Left cardiac atrium (tissue), 4 donors: ENCODE measurements around the gene LRP10. TPM values are rescaled to one million over a fixed set of nuclear protein-coding genes. Genes with fewer than 3 reads are reported as not detected.
"Not testable (repeated sequence)": the region's sequence is repeated elsewhere in the genome, so short reads cannot be mapped to it uniquely, and the experiment has no call there.

Source experiments
- ATAC-seq, 2 donors: fragments of 200-7000 bp; cut with Tn5 transposase; one replicate each; pipeline ENCODE4 v1.9.1; 2020; ENCODE audit warnings: mild to moderate bottlenecking in 2 of 2, moderate library complexity in 2 of 2
- DNase-seq: peaks from one replicate; pipeline ENCODE4 v3.0.0-alpha.2; 2020
- intact Hi-C, 2 donors: fragments of 100-400 bp; cut with DNase I; formaldehyde crosslinking; loops; one replicate each; pipeline versions ENCODE4 v1.14.1 to v1.15.1; 2022 to 2023
- total RNA-seq, 2 donors: library from RNA; stranded (reverse); fragmentation: NEBNext Ultra II Directional; extraction: Animal tissue kit (Norgen Biotek cat#: 25700); gene quantifications; one replicate each; pipeline ENCODE4 v1.2.1, GENCODE V29; 2021
- donor health status: DM: no; HTN: yes; CAD: no.
- donor health status: DM: no; HTN: yes; CAD: no; lungs with severe emphysema.
- donor health status: DM: yes; HTN: yes; CAD: no.
- donor health status: Dilated cardiomyopathy.

Gene LRP10
- total RNA-seq, 2 donors from 2014 or later = 63.5 to 73.1 TPM

DNA sequence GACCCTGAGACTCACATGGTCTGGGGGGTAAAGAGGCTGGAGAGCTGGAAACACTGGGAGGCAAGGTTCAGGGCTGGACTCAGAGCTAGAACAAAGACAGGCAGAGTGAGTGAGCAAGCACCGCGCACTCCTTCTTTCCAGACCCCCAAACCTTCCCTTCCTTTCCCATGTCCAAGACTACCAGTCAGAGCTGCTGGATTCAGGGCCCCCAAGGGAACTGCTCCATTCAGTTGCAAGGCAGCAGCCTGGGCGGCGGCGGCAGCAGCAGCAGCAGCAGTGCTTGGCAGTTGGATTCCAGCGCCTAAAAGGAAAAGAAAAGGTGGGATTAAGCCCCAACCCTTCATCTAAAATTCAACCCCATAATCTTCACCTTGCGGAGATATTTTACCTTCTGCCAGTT is 30.3 kb downstream of the LRP10 start:
- intact Hi-C loops = no loop called here
- DNase-seq (no peak), ATAC-seq (no peak)

DNA sequence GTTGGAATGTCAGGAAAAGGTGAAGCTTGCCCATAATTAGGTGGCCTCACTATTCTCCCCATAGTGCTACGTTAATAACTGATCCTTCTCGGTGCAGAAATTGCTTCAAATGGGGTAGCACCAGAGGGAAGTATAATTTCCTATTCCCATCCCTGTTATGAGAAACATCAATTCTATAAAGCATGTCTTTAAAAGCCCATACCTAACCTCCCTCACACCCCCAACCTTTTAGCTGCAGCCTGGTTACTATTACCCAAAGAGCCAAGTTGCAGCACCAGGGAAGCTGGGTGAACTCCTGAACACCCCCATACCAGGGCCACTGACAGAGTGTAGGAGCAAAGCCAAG is 32.2 kb downstream of the LRP10 start:
- DNase-seq (no peak), ATAC-seq (no peak)
- intact Hi-C loops = no loop called here

DNA sequence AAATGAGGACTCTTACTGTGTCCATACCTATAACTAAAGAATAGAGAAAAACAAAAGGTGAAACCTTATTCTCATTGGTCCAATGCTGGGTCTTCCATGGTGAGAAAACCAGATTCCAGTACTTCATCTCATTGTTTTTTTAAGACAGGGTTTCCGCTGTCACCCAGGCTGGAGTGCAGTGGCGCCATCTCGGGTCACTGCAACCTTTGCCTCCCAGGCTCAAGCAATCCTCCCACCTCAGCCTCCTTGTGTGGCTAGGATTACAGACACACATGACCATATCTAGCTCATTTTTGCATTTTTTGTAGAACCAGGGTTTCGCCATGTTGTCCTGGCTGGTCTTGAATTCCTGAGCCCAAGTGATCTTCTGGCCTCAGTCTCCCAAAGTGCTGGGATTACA is 34.1 kb downstream of the LRP10 start:
- no peak for DNase-seq
- no peak for ATAC-seq
- intact Hi-C loops = no loop called here

DNA sequence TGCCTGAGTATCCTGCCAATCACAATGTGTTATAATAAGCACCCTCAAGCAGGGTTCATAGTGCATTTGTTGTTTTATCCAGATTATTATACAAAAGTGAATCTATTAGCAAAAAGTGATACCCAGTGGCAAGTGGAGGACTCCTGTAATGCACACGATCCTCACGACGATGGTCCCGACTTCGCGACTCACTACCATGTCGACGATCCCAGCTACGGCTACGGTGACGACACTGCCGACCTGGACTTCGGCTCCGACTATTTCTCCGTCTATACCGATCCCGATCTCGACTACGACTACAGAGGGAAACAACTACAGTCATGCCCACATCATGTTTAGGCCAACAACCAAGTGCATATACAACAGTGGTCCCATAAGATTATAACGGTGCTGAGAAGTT is 34.5 kb downstream of the LRP10 start:
- no peak for DNase-seq
- intact Hi-C loops = no loop called here
- no peak for ATAC-seq

DNA sequence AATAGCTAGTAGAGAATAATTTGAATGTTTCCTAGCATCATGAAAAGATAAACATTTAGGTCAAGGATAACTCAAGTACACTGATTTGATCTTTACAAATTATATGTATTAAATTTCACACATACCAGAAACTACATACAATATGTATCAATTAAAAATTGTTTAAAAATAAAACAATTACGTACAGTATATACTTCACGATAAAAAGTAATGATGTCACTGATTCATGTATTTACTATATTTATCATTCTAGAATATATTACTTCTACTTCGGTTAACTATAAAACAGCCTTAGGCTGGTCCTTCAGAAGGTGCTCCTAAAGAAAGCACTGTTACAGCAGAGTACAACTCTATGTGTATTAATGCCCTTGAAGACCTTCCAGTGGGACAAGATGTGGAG is 35.9 kb downstream of the LRP10 start:
- intact Hi-C loops = no loop called here
- DNase-seq (no peak), ATAC-seq (no peak)

DNA sequence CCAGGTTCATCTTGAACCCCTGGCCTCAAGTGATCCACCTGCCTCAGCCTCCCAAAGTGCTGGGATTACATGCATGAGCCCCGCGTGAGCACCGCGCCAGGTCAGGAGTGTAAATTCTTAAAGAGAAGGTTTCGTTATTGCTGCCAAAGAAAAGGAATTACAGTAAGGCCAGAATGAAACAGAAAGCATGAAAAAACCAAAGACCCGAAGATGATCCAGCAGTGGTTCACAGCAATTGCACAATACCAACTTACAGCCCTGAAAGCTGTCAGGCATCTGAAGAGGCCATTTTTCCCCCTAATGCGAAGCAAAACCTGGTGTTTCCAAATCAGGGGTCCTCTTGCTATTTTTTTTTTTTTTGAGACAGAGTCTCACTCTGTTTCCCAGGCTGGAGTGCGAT is 37.1 kb downstream of the LRP10 start:
- ATAC-seq = no peak
- intact Hi-C loops = no loop called here
- DNase-seq = no peak

DNA sequence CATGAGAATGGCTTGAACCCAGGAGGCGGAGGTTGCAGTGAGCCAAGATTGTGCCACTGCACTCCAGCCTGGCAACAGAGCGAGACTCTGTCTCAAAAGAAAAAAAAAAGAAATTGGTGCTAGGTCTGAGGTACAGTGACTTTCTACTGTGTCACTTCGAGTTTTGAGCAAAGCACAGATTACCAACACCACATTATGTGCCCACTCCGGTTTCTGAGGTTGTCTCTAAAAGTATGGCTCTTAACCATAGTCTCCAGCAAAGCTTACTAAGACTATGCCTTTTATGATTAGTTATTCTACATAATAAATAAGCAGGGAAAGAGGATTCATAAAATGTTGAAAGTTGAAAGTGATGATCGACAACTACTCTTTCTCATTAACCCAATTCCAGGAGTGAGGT is 39.4 kb downstream of the LRP10 start:
- ATAC-seq (no peak), DNase-seq (no peak)
- intact Hi-C loops = no loop called here

DNA sequence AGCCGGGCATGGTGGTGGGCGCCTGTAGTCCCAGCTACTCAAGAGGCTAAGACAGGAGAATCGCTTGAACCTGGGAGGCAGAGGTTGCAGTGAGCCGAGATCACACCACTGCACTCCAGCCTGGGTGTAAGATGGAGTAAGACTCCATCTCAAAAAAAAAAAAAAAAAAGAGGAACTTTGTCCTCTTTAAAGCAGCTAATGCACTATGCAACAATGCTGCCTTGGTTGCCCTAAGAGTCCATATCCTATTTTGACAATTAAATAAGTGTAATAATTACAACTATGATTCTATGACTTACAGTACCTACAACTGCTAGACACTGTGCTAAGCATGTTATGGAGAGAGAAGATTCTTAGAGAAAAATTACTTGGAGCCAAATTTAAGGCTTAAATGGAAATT is 43.3 kb downstream of the LRP10 start:
- intact Hi-C loops, ATAC-seq, DNase-seq: not testable (repeated sequence)

DNA sequence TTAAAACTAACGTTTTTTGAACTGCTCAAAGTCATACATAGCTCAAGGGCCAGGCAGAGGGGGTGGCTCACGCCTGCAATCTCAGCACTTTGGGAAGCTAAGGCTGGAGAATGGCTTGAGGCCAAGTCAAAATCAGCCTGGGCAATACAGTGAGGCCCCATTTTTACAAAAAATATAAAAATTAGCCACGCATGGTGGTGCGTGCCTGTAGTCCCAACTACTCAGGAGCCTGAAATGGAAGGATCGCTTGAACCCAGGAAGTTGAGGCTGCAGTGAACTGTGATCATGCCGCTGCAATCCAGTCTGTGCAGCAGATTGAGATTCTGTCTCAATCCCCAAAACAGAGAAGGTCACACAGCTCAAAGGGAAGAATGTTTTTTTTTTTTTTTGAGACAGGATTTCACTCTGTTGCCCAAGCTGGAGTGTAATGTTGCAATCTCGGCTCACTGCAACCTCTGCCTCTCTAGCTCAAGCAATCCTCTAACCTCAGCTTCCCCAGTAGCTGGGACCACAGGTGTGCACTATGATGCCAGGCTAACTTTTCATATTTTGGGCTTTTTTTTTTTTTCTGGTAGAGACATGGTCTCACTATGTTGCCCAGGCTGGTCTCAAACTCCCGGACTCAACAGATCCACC is 44.5 kb downstream of the LRP10 start:
- peak; percentile 39 for DNase-seq
- intact Hi-C loops = no loop called here
- no peak for ATAC-seq

DNA sequence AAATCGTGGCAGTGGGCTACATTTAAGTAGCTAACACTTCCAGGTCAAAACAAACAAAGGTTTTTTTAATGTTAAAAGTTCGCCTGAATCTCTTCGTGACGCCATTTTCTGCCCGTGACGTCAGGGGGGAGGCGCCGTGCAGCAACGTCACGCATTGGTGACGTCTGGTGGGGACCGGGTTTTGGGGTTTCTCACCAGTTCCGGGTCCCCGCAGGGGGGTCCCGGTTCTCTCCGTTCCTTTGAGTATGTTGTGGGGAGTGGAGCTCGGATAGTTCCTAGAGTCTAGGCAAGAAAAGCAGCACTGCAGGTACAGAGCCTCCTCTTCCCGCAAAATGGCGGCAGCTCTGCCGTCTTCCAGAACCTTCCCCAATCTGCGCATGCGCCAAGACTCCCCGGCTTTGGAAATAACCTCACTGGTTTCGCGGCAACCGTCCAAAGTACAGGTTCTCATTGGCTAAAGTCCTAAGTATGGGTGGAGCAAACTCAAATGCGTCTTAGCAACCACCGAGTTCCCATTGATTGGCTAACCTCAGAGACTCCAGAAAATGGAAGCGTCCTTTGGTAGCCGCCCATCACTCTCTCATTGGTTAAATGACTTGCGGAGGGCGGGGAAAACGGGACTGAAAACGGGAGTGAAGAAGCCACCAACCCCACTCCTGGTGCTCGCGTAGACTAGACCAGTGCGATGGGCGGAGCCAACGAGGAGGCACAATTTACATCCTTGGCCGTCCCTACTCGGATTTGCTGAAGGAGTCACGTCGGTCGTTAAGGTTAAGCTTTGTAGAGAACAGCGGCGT is 47.5 kb downstream of the LRP10 start, which contains the start of gene RBM23:
RBM23 (minus strand) TSS at position 346 of the 797 bp plus-strand sequence.
- ATAC-seq (peak; percentile 96), DNase-seq (peak; percentile 100)
- intact Hi-C loops = no loop called here

DNA sequence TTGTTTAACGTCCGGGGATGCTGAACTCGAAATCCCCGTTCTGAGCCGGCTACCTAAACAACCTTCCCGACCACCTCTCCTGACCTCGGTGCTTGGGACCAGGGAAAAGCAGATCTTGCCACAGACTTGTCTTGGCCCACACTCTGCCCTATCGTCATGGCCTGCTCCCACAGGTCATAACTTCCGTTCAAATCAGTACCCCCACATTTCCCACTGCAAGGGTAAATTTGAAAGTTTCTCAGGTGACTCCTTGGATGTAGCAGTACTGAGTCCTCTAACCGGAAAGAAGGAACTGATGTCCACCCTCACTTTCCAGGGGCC is 48.0 kb downstream of the LRP10 start:
- ATAC-seq = peak; percentile 0 to 11
- intact Hi-C loops = no loop called here
- no peak for DNase-seq

DNA sequence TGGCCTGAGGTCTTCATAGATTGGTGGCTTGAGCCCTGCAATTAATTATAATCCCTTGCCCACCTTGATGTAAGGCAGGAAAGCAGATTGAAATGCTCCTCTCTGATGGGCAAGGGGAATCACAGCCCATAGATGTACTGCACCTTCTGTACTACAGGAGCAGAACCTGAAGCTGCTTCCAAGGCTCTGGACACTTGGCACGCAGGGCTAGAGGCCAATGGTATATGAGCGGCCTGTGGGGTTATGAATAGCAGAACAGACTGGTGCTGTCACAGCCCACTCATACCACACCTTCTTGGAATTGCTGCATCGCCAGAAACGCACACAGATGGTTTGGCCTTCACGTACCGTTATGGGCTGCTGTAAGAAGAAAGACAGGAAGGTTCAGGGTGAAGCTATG is 49.2 kb downstream of the LRP10 start:
- DNase-seq = no peak
- intact Hi-C loops = no loop called here

DNA sequence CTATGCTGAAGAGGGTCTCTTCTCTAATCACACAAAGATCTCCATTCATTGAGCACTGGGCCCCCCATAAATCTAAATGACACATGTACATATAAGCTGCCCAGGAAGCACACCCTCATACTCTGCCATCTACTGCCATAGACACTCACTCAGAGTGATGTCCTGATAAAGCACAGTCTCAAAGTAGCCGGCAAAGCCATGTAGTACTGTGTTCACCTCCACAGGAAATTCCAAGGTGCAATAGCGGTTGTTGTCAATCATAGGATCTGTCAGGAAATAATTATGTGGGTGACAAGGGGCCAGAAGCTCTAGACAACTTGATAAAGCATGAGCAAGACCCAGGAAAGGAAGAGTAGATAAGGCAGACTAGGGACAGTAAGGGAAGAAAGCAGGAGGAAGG is 50.8 kb downstream of the LRP10 start:
- ATAC-seq (no peak), DNase-seq (no peak)
- intact Hi-C loops = no loop called here

More for the DNA sequence above, 49.2 kb downstream of the LRP10 start:
- ATAC-seq = no peak

DNA sequence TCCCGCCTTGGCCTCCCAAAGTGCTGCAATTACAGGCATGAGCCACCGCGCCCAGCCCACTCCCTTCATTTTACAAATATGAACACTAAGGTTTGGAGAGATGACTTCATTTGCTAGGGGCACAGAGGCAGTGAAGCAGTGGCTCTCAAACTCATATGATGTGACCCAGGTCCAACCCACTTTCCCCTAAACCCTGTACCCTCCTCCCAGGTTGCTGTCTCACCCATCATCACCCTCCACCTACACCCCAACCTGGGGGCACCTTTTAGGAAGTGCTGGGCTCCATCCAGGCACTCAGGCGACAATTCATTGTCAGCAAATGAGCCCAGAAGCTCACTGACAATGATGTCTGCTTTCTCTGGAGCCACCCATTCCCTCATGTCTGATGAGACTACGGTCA is 52.2 kb downstream of the LRP10 start:
- ATAC-seq (no peak), DNase-seq (no peak)
- intact Hi-C loops = no loop called here

DNA sequence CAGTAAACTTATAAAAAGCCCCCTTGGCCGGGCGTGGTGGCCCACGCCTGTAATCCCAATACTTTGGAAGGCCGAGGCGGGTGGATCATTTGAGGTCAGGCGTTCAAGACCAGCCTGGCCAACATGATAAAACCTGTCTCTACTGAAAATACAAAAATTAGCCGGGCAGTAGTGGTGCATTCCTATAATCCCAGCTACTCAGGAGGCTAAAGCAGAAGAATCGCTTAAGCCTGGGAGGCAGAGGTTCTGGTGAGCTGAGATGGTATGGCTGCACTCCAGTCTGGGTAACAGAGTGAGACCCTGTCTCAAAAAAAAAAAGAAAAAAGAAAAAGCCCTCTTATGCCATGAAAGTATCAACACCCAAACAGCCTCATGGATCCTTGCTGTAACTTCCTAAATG is 54.0 kb downstream of the LRP10 start:
- ATAC-seq (no peak), DNase-seq (no peak)
- intact Hi-C loops = no loop called here

DNA sequence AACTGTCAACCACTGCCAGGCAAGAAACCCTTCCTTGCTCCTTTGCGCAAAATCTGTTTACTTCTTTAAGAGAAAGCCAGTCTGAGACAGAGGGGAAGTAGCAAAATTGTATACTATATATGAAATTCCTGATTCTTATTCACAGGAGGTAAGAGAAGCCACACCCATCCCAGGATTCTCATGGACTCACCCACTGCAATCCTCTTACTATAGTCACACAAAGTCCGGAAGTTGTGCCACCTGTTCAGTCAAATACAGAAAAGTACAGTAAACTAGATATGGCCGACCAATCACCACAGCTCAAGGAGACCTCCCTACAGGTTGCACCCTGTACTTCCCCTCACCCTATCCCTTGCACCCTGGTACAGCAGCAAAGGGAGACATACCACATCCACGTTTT is 54.8 kb downstream of the LRP10 start:
- DNase-seq (no peak), ATAC-seq (no peak)
- intact Hi-C loops = no loop called here

DNA sequence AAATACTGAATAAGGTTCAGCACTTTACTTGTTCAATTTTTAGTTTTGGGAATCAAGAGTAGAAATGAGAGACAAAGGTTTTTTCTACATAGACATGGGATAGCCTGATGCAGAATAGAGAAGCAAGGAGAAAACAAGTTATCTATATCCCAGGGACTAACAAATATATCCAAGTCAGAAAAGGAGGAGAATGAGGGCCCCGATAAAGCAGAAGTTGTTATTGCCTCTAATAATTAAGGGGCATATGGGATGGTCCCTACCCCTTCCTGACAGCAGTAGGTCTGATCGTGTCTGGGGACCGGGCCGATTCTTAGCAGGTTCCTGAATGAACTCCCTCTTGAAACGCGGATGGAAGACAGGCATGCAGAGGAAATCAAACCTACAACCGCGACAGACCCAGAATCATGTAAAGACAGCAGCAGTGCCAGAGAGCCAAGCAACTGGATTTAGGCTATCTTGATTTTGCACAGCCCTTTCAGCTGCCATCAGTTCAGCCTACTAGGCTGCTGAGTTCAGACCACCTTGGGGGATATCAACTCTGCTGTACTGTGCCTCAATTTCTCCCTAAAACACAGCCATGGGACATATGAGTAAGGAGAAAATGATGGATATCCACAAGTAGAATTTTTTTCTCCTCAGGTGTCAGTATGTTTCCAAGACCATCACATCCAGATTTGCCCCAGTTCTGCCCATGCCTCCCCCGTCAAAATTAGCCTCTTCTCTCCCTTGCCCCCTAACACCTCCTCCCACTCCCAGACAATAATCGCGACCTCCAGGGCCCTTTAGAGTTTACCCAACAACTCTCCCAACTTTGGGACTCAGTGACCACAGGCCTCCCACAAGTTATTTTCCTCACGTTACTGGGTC is 56.9 kb downstream of the LRP10 start:
- no peak for DNase-seq
- intact Hi-C loops = no loop called here
- ATAC-seq = no peak

DNA sequence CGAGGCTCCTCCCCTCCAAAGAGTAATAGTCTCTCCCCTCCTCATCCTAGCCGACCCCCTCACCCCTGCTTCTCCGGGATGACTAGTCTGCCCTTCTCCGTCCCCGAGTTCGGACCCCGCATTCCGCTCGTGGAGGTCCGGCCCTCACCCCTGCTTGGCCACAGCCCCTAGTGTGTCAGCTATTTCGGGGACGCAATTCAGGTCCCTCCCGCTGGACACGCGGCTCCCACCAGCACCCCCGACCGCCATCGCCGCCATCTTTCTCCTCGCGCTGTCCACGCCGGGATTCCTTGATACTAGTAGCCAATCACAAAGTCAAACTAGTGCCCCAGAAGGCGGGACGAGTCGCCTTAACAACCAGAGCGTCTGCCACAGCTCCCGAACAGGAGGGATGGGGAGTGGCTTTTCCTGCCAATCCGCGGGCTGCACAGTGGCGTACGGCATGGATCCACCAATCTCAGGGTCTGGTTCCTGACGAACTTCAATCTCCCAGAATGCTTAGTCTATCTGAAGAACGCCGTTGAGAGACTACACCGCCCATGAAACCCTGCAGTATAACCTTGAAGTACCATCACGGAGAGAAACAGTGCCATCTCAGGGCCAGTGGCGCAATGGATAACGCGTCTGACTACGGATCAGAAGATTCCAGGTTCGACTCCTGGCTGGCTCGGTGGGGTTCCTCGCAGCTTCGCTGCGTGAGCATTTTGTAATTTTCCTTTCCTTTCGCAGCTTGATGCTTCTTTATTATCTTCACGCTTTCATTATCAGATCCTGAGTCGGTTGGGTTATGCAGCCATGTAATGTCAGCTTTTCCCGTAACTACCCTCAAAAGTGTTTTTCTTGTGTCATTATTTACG is 57.8 kb downstream of the LRP10 start, which contains the start of gene PRMT5:
PRMT5 (minus strand) TSS at position 273 of the 857 bp plus-strand sequence; CDS start at position 258, 15 bp downstream.
- ATAC-seq = peak; percentile 98 to 99
- DNase-seq = peak; percentile 99
- intact Hi-C loops = no loop called here

DNA sequence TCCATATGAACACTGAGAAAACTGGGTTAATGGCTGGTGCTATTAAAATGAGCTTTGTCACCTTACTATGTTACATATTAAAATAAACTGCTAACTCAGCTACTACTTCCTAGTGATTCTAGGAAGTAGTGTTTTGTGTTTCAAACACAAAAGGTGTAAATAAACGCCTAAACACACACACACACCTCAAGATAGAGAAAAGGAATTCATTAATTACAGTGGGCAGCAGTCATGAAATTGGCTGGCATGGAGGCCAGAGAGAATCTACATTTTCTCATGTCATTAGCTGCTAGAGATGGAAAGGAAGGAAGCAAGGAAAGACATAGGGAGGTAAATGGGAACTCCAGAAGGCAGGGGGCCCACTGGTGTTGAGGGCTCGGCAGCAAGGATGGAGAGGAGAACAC is 58.4 kb downstream of the LRP10 start:
- ATAC-seq (peak in 1 of 2 donors; percentile 1), DNase-seq (no peak)
- intact Hi-C loops = loop anchor here in 1 of 2 donors (10.0 kb wide), 1 partner anchor 55 kb away; the partner anchor contains the start of gene AJUBA
